Ammon's horn (tissue), 1 donor: Measurements from ENCODE around the gene SRSF2.
A peak's percentile ranks its signal among the peaks of the same experiment; 100 is the strongest.
"Not testable (repeated sequence)": the region's sequence is repeated elsewhere in the genome, so short reads cannot be mapped to it uniquely, and the experiment has no call there.

Source experiments
- DNase-seq: peaks from one replicate; pipeline ENCODE4 v3.0.0-alpha.2; 2016; ENCODE audit warnings: low spot score

The SRSF2 gene

GRCh38 chr17:76738468-76738850 lies 1.3 kb upstream of the SRSF2 start:
- no peak for DNase-seq

- peak; percentile 92 for DNase-seq
These were observed 741 bp upstream of the SRSF2 start, which contains the start of gene MFSD11 for GRCh38 chr17:76737676-76738467. Gene MFSD11 (plus strand): TSS chr17:76738119. CDS start chr17:76738353, 234 bp downstream.

- peak; percentile 71 for DNase-seq
These were observed 616 bp downstream of the SRSF2 start for GRCh38 chr17:76736349-76737081.

GRCh38 chr17:76735586-76736348 lies 1.4 kb downstream of the SRSF2 start:
- DNase-seq = no peak

GRCh38 chr17:76735006-76735405 lies 2.1 kb downstream of the SRSF2 start:
- DNase-seq = no peak

- DNase-seq = peak; percentile 25
These were observed 2.9 kb downstream of the SRSF2 start for GRCh38 chr17:76734080-76734840.

- no peak for DNase-seq
These were observed 3.5 kb downstream of the SRSF2 start for GRCh38 chr17:76733618-76733957.

- no peak for DNase-seq
These were observed 4.2 kb downstream of the SRSF2 start for GRCh38 chr17:76732734-76733617.

- not testable (repeated sequence) for DNase-seq
These were observed 5.1 kb downstream of the SRSF2 start for GRCh38 chr17:76731800-76732733.

- no peak for DNase-seq
These were observed 9.2 kb downstream of the SRSF2 start for GRCh38 chr17:76727745-76728456.

GRCh38 chr17:76726776-76727718 lies 10.1 kb downstream of the SRSF2 start, which contains the start of gene METTL23:
Gene METTL23 (plus strand): TSS chr17:76726839. CDS start chr17:76729711, 2,872 bp downstream.
- peak; percentile 64 for DNase-seq

GRCh38 chr17:76726231-76726775 lies 10.8 kb downstream of the SRSF2 start, which contains the start of gene JMJD6:
Gene JMJD6 (minus strand): TSS chr17:76726606. CDS start chr17:76726475, 131 bp downstream.
- peak; percentile 96 for DNase-seq

- DNase-seq = peak; percentile 72
These were observed 11.4 kb downstream of the SRSF2 start for GRCh38 chr17:76725580-76726230.

GRCh38 chr17:76723812-76724211 lies 13.3 kb downstream of the SRSF2 start:
- DNase-seq = no peak

GRCh38 chr17:76722977-76723376 lies 14.2 kb downstream of the SRSF2 start:
- DNase-seq = not testable (repeated sequence)

GRCh38 chr17:76722279-76722678 lies 14.9 kb downstream of the SRSF2 start:
- DNase-seq = no peak

GRCh38 chr17:76721463-76721862 lies 15.7 kb downstream of the SRSF2 start:
- no peak for DNase-seq
